Hepatocyte (in vitro differentiated cells): ENCODE data around the gene RGS17.

ENCODE experiments used
- CTCF ChIP-seq: fragments of 200-600 bp; sonication (generic); IDR thresholded peaks from 2 replicates; pipeline ENCODE4 v1.5.1; 2016; ENCODE audit warnings: antibody characterized with exemption, mild to moderate bottlenecking; ENCODE audit not compliant: poor library complexity
- EZH2phosphoT487 ChIP-seq: fragments of 200-600 bp; sonication (generic); IDR thresholded peaks from one replicate; pipeline ENCODE4 v1.6.1; 2018; ENCODE audit warnings: antibody characterized with exemption, mild to moderate bottlenecking, low read depth, moderate library complexity; ENCODE audit not compliant: unreplicated experiment, severe bottlenecking

- TF ChIP-seq EZH2phosphoT487 (no peak), CTCF (no peak)
Measured at GRCh38 chr6:153028286-153028685, 102.8 kb downstream of the RGS17 start.
